ENCODE measurements around the gene SEC16B.
"Not testable (repeated sequence)": the region's sequence is repeated elsewhere in the genome, so short reads cannot be mapped to it uniquely, and the experiment has no call there.

The SEC16B gene

GRCh38 chr1:177969825-177970371 lies at the start of gene SEC16B:
Gene SEC16B (minus strand): TSS chr1:177970058. CDS start chr1:177967981, 2,077 bp downstream.
- DNase-seq: no peak

- DNase-seq: no peak
Observed at GRCh38 chr1:178019622-178020021, 49.8 kb upstream of the SEC16B start.

- no peak for DNase-seq
Observed at GRCh38 chr1:178019208-178019607, 49.4 kb upstream of the SEC16B start.

- no peak for DNase-seq
Observed at GRCh38 chr1:178017517-178017916, 47.7 kb upstream of the SEC16B start.

- DNase-seq: no peak
Observed at GRCh38 chr1:178011864-178012503, 42.1 kb upstream of the SEC16B start.

GRCh38 chr1:178011465-178011828 lies 41.6 kb upstream of the SEC16B start:
- no peak for DNase-seq

GRCh38 chr1:178010674-178011464 lies 41.0 kb upstream of the SEC16B start:
- no peak for DNase-seq

GRCh38 chr1:178006043-178006442 lies 36.2 kb upstream of the SEC16B start:
- DNase-seq: no peak

- no peak for DNase-seq
Observed at GRCh38 chr1:178005450-178005849, 35.6 kb upstream of the SEC16B start.

- no peak for DNase-seq
Observed at GRCh38 chr1:178004926-178005391, 35.1 kb upstream of the SEC16B start.

GRCh38 chr1:177998696-177999631 lies 29.1 kb upstream of the SEC16B start:
- no peak for DNase-seq

GRCh38 chr1:177996957-177997356 lies 27.1 kb upstream of the SEC16B start:
- DNase-seq: no peak

GRCh38 chr1:177995369-177995768 lies 25.5 kb upstream of the SEC16B start:
- no peak for DNase-seq

GRCh38 chr1:177986281-177986680 lies 16.4 kb upstream of the SEC16B start:
- not testable (repeated sequence) for DNase-seq

- no peak for DNase-seq
Observed at GRCh38 chr1:177984761-177985160, 14.9 kb upstream of the SEC16B start.

GRCh38 chr1:177984136-177984525 lies 14.3 kb upstream of the SEC16B start:
- no peak for DNase-seq

- DNase-seq: no peak
Observed at GRCh38 chr1:177983482-177984135, 13.8 kb upstream of the SEC16B start.

GRCh38 chr1:177983077-177983476 lies 13.2 kb upstream of the SEC16B start:
- no peak for DNase-seq

GRCh38 chr1:177981200-177981599 lies 11.3 kb upstream of the SEC16B start:
- no peak for DNase-seq

- DNase-seq: no peak
Observed at GRCh38 chr1:177979272-177979671, 9.4 kb upstream of the SEC16B start.

GRCh38 chr1:177978530-177978929 lies 8.7 kb upstream of the SEC16B start:
- DNase-seq: no peak

GRCh38 chr1:177977141-177977540 lies 7.3 kb upstream of the SEC16B start:
- DNase-seq: no peak

All from NK-92 treated with Interleukin-12 subunit alpha and Interleukin-12 subunit beta, amount 100 ng/mL, for 24 hours (cell line).